Stimulated activated CD8-positive, alpha-beta memory T cell treated with anti-CD3 and anti-CD28 coated beads, Interleukin-4, amount 100 ng/mL, for 24 hours (primary cell): ENCODE measurements around the gene PLRG1.

Experiments
- DNase-seq: peaks from one replicate; pipeline ENCODE4 v3.0.0-alpha.2; 2020; ENCODE audit warnings: low read depth

PLRG1 gene

GRCh38 chr4:154573190-154573870 is 23.1 kb upstream of the PLRG1 start:
- DNase-seq: no peak

- DNase-seq: no peak
Measured at GRCh38 chr4:154569584-154569983, 19.4 kb upstream of the PLRG1 start.

GRCh38 chr4:154569028-154569427 is 18.8 kb upstream of the PLRG1 start:
- no peak for DNase-seq

GRCh38 chr4:154566639-154567204 is 16.5 kb upstream of the PLRG1 start:
- DNase-seq: no peak

- no peak for DNase-seq
Measured at GRCh38 chr4:154565704-154566103, 15.5 kb upstream of the PLRG1 start.

GRCh38 chr4:154564311-154564710 is 14.1 kb upstream of the PLRG1 start:
- no peak for DNase-seq

- no peak for DNase-seq
Measured at GRCh38 chr4:154562697-154563254, 12.6 kb upstream of the PLRG1 start, which contains the start of gene FGB. TSS of gene FGB (plus strand) at chr4:154563011. CDS start at chr4:154563019, 8 bp downstream.

GRCh38 chr4:154560824-154561231 is 10.6 kb upstream of the PLRG1 start:
- no peak for DNase-seq

- DNase-seq: no peak
Measured at GRCh38 chr4:154560419-154560801, 10.2 kb upstream of the PLRG1 start.

GRCh38 chr4:154559494-154560418 is 9.6 kb upstream of the PLRG1 start:
- no peak for DNase-seq

- no peak for DNase-seq
Measured at GRCh38 chr4:154559141-154559493, 8.9 kb upstream of the PLRG1 start.

- DNase-seq: peak; percentile 46
Measured at GRCh38 chr4:154551872-154552686, 1.9 kb upstream of the PLRG1 start.

GRCh38 chr4:154545689-154546088 is 4.5 kb downstream of the PLRG1 start:
- no peak for DNase-seq

GRCh38 chr4:154542271-154542879 is 7.8 kb downstream of the PLRG1 start:
- no peak for DNase-seq

- DNase-seq: no peak
Measured at GRCh38 chr4:154534296-154534695, 15.9 kb downstream of the PLRG1 start.

- no peak for DNase-seq
Measured at GRCh38 chr4:154529728-154530519, 20.3 kb downstream of the PLRG1 start.

GRCh38 chr4:154528869-154529268 is 21.3 kb downstream of the PLRG1 start:
- DNase-seq: no peak

- DNase-seq: no peak
Measured at GRCh38 chr4:154527308-154527707, 22.9 kb downstream of the PLRG1 start.

- no peak for DNase-seq
Measured at GRCh38 chr4:154526151-154526550, 24.0 kb downstream of the PLRG1 start.

GRCh38 chr4:154521607-154522006 is 28.6 kb downstream of the PLRG1 start:
- no peak for DNase-seq

- no peak for DNase-seq
Measured at GRCh38 chr4:154519214-154519613, 31.0 kb downstream of the PLRG1 start.
